GM12878 (cell line): Measurements from ENCODE around the gene ANGPTL2. TPM values are rescaled to one million over a fixed set of nuclear protein-coding genes. Genes with fewer than 3 reads are reported as not detected.

Source experiments
- ATAC-seq: fragments of 200-7000 bp; cut with Tn5 transposase; 3 replicates; pipeline ENCODE4 v1.9.1; 2020; ENCODE audit warnings: mild to moderate bottlenecking, moderate library complexity
- BruUV-seq: library from RNA; stranded (reverse); fragments of 400-500 nt; replicated peaks from 2 replicates; lab custom pipeline; 2021; lab: Mats Ljungman, UMichigan
- CTCF ChIA-PET: fragments of 300-600 bp; sonication (Branson Sonifier 250); formaldehyde crosslinking; extraction: SDS; loops from one replicate; lab custom pipeline; 2021; ENCODE audit warnings: inconsistent platforms; lab: Yijun Ruan, JAX
- POLR2A ChIA-PET: fragments of 350-600 bp; formaldehyde crosslinking; extraction: SDS; loops from one replicate; lab custom pipeline; 2021; ENCODE audit warnings: inconsistent platforms; lab: Charles Lee
- RAD21 ChIA-PET: fragments of 300-600 bp; sonication (Branson Sonifier 250); formaldehyde crosslinking; loops from one replicate; lab custom pipeline; 2023; ENCODE audit warnings: antibody characterized with exemption; ENCODE audit not compliant: unreplicated experiment; lab: Charles Lee
- SMC1A ChIA-PET: fragments of 300-600 bp; sonication (Branson Sonifier 250); formaldehyde crosslinking; loops from one replicate; lab custom pipeline; 2023; ENCODE audit not compliant: unreplicated experiment, uncharacterized antibody; lab: Charles Lee
- DNase-seq: peaks from one replicate; pipeline ENCODE4 v3.0.0-alpha.2; 2011; ENCODE audit warnings: low read depth, low spot score
- FAIRE-seq: peaks from 3 replicates; lab custom pipeline; 2011; peaks lifted over from hg19 to GRCh38; lab: Jason Lieb, UNC
- H2AFZ ChIP-seq: 2 replicates; pipeline ENCODE4 v1.6.0; 2011; ENCODE audit warnings: low read depth, low read length, control low read depth; ENCODE audit not compliant: control insufficient read depth
- H3K27ac ChIP-seq: 2 replicates; pipeline ENCODE4 v1.5.1; 2011; ENCODE audit warnings: control low read depth; ENCODE audit not compliant: control insufficient read depth, insufficient read depth
- H3K27me3 ChIP-seq, 2 experiments: replicated peaks in 1 of 2; 2 replicates each; pipeline versions ENCODE4 v1.6.0 to v1.6.1; 2011; ENCODE audit warnings: low read length in 1 of 2; ENCODE audit not compliant: control insufficient read depth in 2 of 2, insufficient read depth in 2 of 2
- H3K36me3 ChIP-seq, 2 experiments: 2 replicates each; pipeline ENCODE4 v1.5.1; 2011; ENCODE audit warnings: low read length in 1 of 2; ENCODE audit not compliant: control insufficient read depth in 2 of 2, insufficient read depth in 2 of 2
- H3K4me1 ChIP-seq: 2 replicates; pipeline ENCODE4 v1.6.1; 2011; ENCODE audit warnings: mild to moderate bottlenecking, low read length, moderate library complexity, mixed read lengths; ENCODE audit not compliant: control insufficient read depth, insufficient read depth
- H3K4me2 ChIP-seq: 2 replicates; pipeline ENCODE4 v1.6.0; 2011; ENCODE audit warnings: control low read depth; ENCODE audit not compliant: control insufficient read depth, insufficient read depth
- H3K4me3 ChIP-seq: fragments of 200-600 bp; sonication (generic); 2 replicates; pipeline ENCODE4 v1.5.1; 2016
- H3K79me2 ChIP-seq: 2 replicates; pipeline ENCODE4 v1.6.0; 2011; ENCODE audit warnings: low read length; ENCODE audit not compliant: control insufficient read depth, insufficient read depth
- H3K9ac ChIP-seq: 2 replicates; pipeline ENCODE4 v1.8.0; 2011; ENCODE audit warnings: low read length, control low read depth, mixed read lengths; ENCODE audit not compliant: control insufficient read depth, insufficient read depth
- H3K9me3 ChIP-seq: replicated peaks from 3 replicates; pipeline ENCODE4 v1.5.1; 2011; ENCODE audit warnings: mild to moderate bottlenecking, low read length; ENCODE audit not compliant: control insufficient read depth, insufficient read depth
- H4K20me1 ChIP-seq: 2 replicates; pipeline ENCODE4 v1.6.0; 2011; ENCODE audit not compliant: control insufficient read depth, insufficient read depth
- BHLHE40 ChIP-seq, 2 experiments: fragments of 450-650 bp in 1 of 2; IDR thresholded peaks; 2 replicates each; pipeline ENCODE4 v1.6.1; 2011 to 2017; ENCODE audit warnings: low read depth in 2 of 2, borderline replicate concordance in 1 of 2, improper control_type of control experiment in 1 of 2, low read length in 1 of 2, mild to moderate bottlenecking in 1 of 2
- CBFB ChIP-seq: IDR thresholded peaks from 2 replicates; pipeline ENCODE4 v1.6.1; 2016; ENCODE audit warnings: antibody characterized with exemption, low read depth
- CBX3 ChIP-seq: fragments of 200-600 bp; sonication (generic); IDR thresholded peaks from 2 replicates; pipeline ENCODE4 v1.6.1; 2016; ENCODE audit warnings: low read depth, borderline replicate concordance
- CREM ChIP-seq: IDR thresholded peaks from 2 replicates; pipeline ENCODE4 v1.6.1; 2014; ENCODE audit warnings: antibody characterized with exemption, low read depth
- GATAD2B ChIP-seq: fragments of 450-650 bp; conservative IDR thresholded peaks from 2 replicates; pipeline ENCODE4 v1.6.1; 2017; ENCODE audit warnings: low read depth, mild to moderate bottlenecking, moderate library complexity
- IKZF1 ChIP-seq: fragments of 450-650 bp; conservative IDR thresholded peaks from 2 replicates; pipeline ENCODE4 v1.6.1; 2017; ENCODE audit warnings: antibody characterized with exemption, mild to moderate bottlenecking
- IRF3 ChIP-seq: fragments of 450-650 bp; IDR thresholded peaks from 2 replicates; pipeline ENCODE4 v1.6.1; 2014; ENCODE audit warnings: mild to moderate bottlenecking
- IRF4 ChIP-seq: IDR thresholded peaks from 2 replicates; pipeline ENCODE4 v1.6.1; 2011; ENCODE audit warnings: low read depth, low read length
- MTA3 ChIP-seq: IDR thresholded peaks from 2 replicates; pipeline ENCODE4 v1.6.1; 2012; ENCODE audit warnings: low read length, inconsistent platforms, borderline replicate concordance
- PML ChIP-seq: IDR thresholded peaks from 2 replicates; pipeline ENCODE4 v1.6.1; 2012; ENCODE audit warnings: low read length, inconsistent platforms
- RUNX3 ChIP-seq: IDR thresholded peaks from 2 replicates; pipeline ENCODE4 v1.6.1; 2012; ENCODE audit warnings: low read length, inconsistent platforms
- SMAD5 ChIP-seq: IDR thresholded peaks from 2 replicates; pipeline ENCODE4 v1.6.1; 2016; ENCODE audit warnings: antibody characterized with exemption, low read depth
- WRNIP1 ChIP-seq: IDR thresholded peaks from 2 replicates; pipeline ENCODE4 v1.6.1; 2011; ENCODE audit warnings: low read depth, low read length, improper control_type of control experiment, borderline replicate concordance
- ZBTB33 ChIP-seq: fragments of 450-650 bp; IDR thresholded peaks from 2 replicates; pipeline ENCODE4 v1.6.1; 2017; ENCODE audit warnings: mild to moderate bottlenecking
- ZNF622 ChIP-seq: fragments of 450-650 bp; IDR thresholded peaks from 2 replicates; pipeline ENCODE4 v1.6.1; 2017; ENCODE audit warnings: mild to moderate bottlenecking, inconsistent platforms
- WGBS: methylation state at CpG from one replicate; pipeline ENCODE4 v1.1.6; 2016; ENCODE audit warnings: low lambda C conversion rate; ENCODE audit not compliant: insufficient replicate concordance, insufficient coverage; ENCODE audit errors: missing lambda C conversion rate; 5-methylcytosine and 5-hydroxymethylcytosine counted together
- in situ Hi-C: fragments of 300-500 bp; cut with MboI; formaldehyde crosslinking; loops from 9 replicates; pipeline ENCODE4 v1.14.3; 2018; ENCODE audit warnings: mixed read lengths
- intact Hi-C: fragments of 100-400 bp; cut with micrococcal nuclease; formaldehyde crosslinking; loops from one replicate; pipeline ENCODE4 v1.14.2; 2022; ENCODE audit not compliant: unreplicated experiment
- polyA plus RNA-seq, 11 experiments: library from polyadenylated mRNA; depleted of rRNA in 4 of 11; unstranded in 6 of 11; stranded (reverse) in 5 of 11; fragments of >200 nt; fragmentation: Nextera tagmentation in 4 of 11; fragmentation: Illumina TruSeq in 1 of 11; extraction: Ambion mirVana in 4 of 11; extraction: Trizol in 1 of 11; gene quantifications; 1 replicate in 1 of 11; 2 replicates in 10 of 11; pipeline versions ENCODE4 v1.2.1 to v1.2.3, GENCODE V29; 2011 to 2016; ENCODE audit warnings: inconsistent platforms in 2 of 11, missing spikeins in 2 of 11, low read depth in 1 of 11
- total RNA-seq, 4 experiments: library from RNA; depleted of rRNA in 3 of 4; stranded (reverse); fragments of >200 nt in 3 of 4; fragmentation: Illumina TruSeq in 1 of 4; extraction: Trizol in 1 of 4; gene quantifications; 2 replicates each; pipeline versions ENCODE4 v1.2.1 to v1.2.3, GENCODE V29; 2013 to 2021

Gene ANGPTL2
- total and polyA plus RNA-seq, 10 of the 15 experiments (the other 5 are each of a cell fraction or from before 2014, with no cell fraction given), result 0.13 to 2.6 (median 0.82) TPM; not detected in 1

- no peak for TF ChIP-seq BHLHE40 (IDR thresholded peaks at IDR 0.05; ENCODE audit: borderline replicate concordance in 1 of 2, low read depth in 2 of 2, low read length in 1 of 2)
- no peak for TF ChIP-seq GATAD2B
- no peak for TF ChIP-seq CREM
- TF ChIP-seq SMAD5, result no peak
- no peak for TF ChIP-seq ZBTB33
- no peak for TF ChIP-seq WRNIP1
- no peak for TF ChIP-seq PML
These were observed 47.6 kb downstream of the ANGPTL2 start (continued) for GRCh38 chr9:127074561-127075548.

DNA sequence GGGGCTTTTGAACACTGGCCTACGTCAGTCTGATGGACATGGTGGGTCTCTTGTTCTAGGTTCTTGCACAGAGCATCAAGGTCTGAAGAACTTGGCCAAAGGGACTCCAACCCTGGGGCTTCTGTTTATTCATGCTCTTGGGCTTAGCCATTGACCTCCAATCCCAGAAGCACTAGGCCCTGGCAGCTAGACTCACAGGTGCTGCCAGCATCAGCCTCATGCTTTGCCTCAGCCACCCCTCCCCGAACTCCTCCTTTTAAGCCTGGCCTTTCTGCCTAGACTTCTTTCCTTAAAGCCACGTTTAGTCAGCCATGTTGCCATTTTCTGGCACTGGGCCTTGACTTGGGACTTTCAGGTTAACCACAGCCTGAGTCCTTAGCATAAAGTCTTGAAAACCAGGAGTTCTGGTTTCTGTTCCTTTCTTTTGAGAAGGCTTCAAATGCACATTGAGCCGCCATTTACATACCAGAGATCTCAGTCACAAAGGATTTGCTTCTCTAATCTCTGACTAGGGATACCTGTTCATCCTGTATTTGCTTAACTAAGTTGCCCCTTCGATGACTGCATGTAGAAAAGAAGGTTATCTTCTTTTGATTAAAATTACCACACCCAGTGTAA is 54.7 kb downstream of the ANGPTL2 start:
- H3K27me3 ChIP-seq, result no peaks in the 10 kb centered on the region
- intact Hi-C loops, result no loop called here
- no peaks in the 10 kb centered on the region; a peak in 1 of 4 replicates for H3K36me3 ChIP-seq
- SMC1A ChIA-PET, result interaction anchor here (0.9 to 3.8 kb wide), 7 partner anchors 9 to 98 kb away, joined by 3 to 12 read pairs (median 5); no protein-coding TSS in a partner anchor
- ATAC-seq (no peak), DNase-seq (no peak), FAIRE-seq (no peak)
- POLR2A ChIA-PET, result interaction anchor here (0.6 to 1.4 kb wide), 2 partner anchors 72 to 87 kb away, joined by 3 read pairs; no protein-coding TSS in a partner anchor
- no peak overlapping the region for H2AFZ ChIP-seq
- H3K9ac ChIP-seq, result no peak overlapping the region
- 75% methylated on average over 5 of the region's 5 CpGs for WGBS
- no peaks in the 10 kb centered on the region for H3K4me1 ChIP-seq
- H3K9me3 ChIP-seq, result no peaks in the 10 kb centered on the region; the same call in 2 of the 3 replicates
- H3K4me2 ChIP-seq, result no peak overlapping the region
- no peaks in the 10 kb centered on the region for H4K20me1 ChIP-seq
- no TSS peak for BruUV-seq
- CTCF ChIA-PET, result interaction anchor here (0.5 to 1.2 kb wide), 3 partner anchors 8 to 81 kb away, joined by 3 to 4 read pairs (median 3); no protein-coding TSS in a partner anchor
- RAD21 ChIA-PET, result no interaction called here
- no peaks in the 10 kb centered on the region for H3K79me2 ChIP-seq
- in situ Hi-C loops, result no loop called here
- no peak overlapping the region for H3K27ac ChIP-seq
- H3K4me3 ChIP-seq, result no peak overlapping the region
- TF ChIP-seq ZNF622 (no peak), MTA3 (no peak), CBFB (no peak), IRF4 (no peak), CBX3 (no peak), RUNX3 (peak; percentile 41; the same call in 1 of the 2 replicates), IRF3 (no peak), IKZF1 (0 out of 2 replicates have a peak, but pooled peaks have one; percentile 18)
